Testis (tissue), 3 donors: ENCODE data around the gene SPINK2. TPM values are rescaled to one million over a fixed set of nuclear protein-coding genes. Genes with fewer than 3 reads are reported as not detected.

Experiments
- DNase-seq: peaks from one replicate; pipeline ENCODE4 v3.0.0-alpha.2; 2019
- H3K27ac ChIP-seq, 2 donors: fragments of 200-600 bp; sonication (generic); one replicate each; pipeline ENCODE4 v1.5.1; 2019
- H3K27me3 ChIP-seq: fragments of 200-600 bp; sonication (generic); one replicate; pipeline ENCODE4 v1.5.1; 2019
- H3K36me3 ChIP-seq: fragments of 200-600 bp; sonication (generic); one replicate; pipeline ENCODE4 v1.5.1; 2017; ENCODE audit warnings: low read depth; ENCODE audit errors: missing control alignments
- H3K4me1 ChIP-seq: fragments of 200-600 bp; sonication (generic); one replicate; pipeline ENCODE4 v1.5.1; 2019
- H3K4me3 ChIP-seq, 2 donors: fragments of 200-600 bp; sonication (generic); one replicate each; pipeline ENCODE4 v1.5.1; 2017 to 2019
- H3K9me3 ChIP-seq: fragments of 200-600 bp; sonication (generic); one replicate; pipeline ENCODE4 v1.5.1; 2017
- CTCF ChIP-seq, 3 experiments: fragments of 450-650 bp in 2 of 3; fragments of 200-600 bp in 1 of 3; sonication (generic) in 1 of 3; IDR thresholded peaks; one replicate each; pipeline ENCODE4 v1.5.1; 2016 to 2019; ENCODE audit warnings: antibody characterized with exemption in 3 of 3, mild to moderate bottlenecking in 2 of 3, moderate library complexity in 1 of 3
- POLR2A ChIP-seq: fragments of 450-650 bp; IDR thresholded peaks from one replicate; pipeline ENCODE4 v1.6.1; 2017; ENCODE audit warnings: antibody characterized with exemption, mild to moderate bottlenecking, moderate library complexity
- whole genome bisulfite sequencing, 2 donors: methylation state at CpG; one replicate each; pipeline ENCODE4 v1.1.5; 2018; 5-methylcytosine and 5-hydroxymethylcytosine counted together
- intact Hi-C: fragments of 100-400 bp; cut with DNase I; formaldehyde crosslinking; loops from one replicate; pipeline ENCODE4 v1.15.1; 2023; ENCODE audit warnings: low total_unique reads
- polyA plus RNA-seq: library from polyadenylated mRNA; stranded (reverse); fragments of 350-450 nt; fragmentation: Illumina TruSeq; extraction: RNeasy Lipid Tissue Mini Kit (QIAGEN cat#74804); gene quantifications from one replicate; pipeline ENCODE4 v1.2.3, GENCODE V29; 2014; ENCODE audit warnings: low read depth, low replicate concordance; ENCODE audit not compliant: insufficient read depth
- total RNA-seq, 2 donors: library from RNA; depleted of rRNA; stranded (reverse); fragments of >200 nt; gene quantifications; one replicate each; pipeline ENCODE4 v1.2.3, GENCODE V29; 2016

The SPINK2 gene
- total and polyA plus RNA-seq, 3 donors from 2014 or later = 183 to 633 (median 251) TPM

- H3K36me3 ChIP-seq = no peaks in the 10 kb centered on the region
- no peaks in the 10 kb centered on the region for H3K27me3 ChIP-seq
- no peak overlapping the region for H3K27ac ChIP-seq
- TF ChIP-seq POLR2A (no peak), CTCF (IDR thresholded peaks at IDR 0.05) (no peak)
- H3K9me3 ChIP-seq = no peaks in the 10 kb centered on the region
- H3K4me1 ChIP-seq = no peaks in the 10 kb centered on the region
- WGBS, 2 donors = 75 to 87% methylated on average over 2 of the region's 2 CpGs
- no peak overlapping the region for H3K4me3 ChIP-seq
- intact Hi-C loops = loop anchor here (5.0 kb wide), 1 partner anchor 262 kb away; no protein-coding TSS in a partner anchor
- no peak for DNase-seq
Measured at GRCh38 chr4:56823933-56824600, 2.6 kb upstream of the SPINK2 start.

- Histone ChIP-seq H3K27me3 (no peaks in the 10 kb centered on the region), H3K4me1 (no peaks in the 10 kb centered on the region), H3K9me3 (no peaks in the 10 kb centered on the region), H3K27ac (no peak overlapping the region), H3K4me3 (no peak overlapping the region), H3K36me3 (no peaks in the 10 kb centered on the region)
- TF ChIP-seq POLR2A (no peak), CTCF (IDR thresholded peaks at IDR 0.05) (no peak)
- DNase-seq = no peak
- WGBS, 2 donors = 74 to 76% methylated on average over 1 of the region's 1 CpG
- intact Hi-C loops = no loop called here
Measured at GRCh38 chr4:56818797-56819196, 2.7 kb downstream of the SPINK2 start.

GRCh38 chr4:56817840-56818491 is 3.5 kb downstream of the SPINK2 start:
- TF ChIP-seq CTCF (IDR thresholded peaks at IDR 0.05) (no peak), POLR2A (no peak)
- DNase-seq = no peak
- H3K4me3 ChIP-seq = no peak overlapping the region
- H3K36me3 ChIP-seq = no peaks in the 10 kb centered on the region
- intact Hi-C loops = no loop called here
- no peak overlapping the region for H3K27ac ChIP-seq
- 85 to 86% methylated on average over 5 of the region's 5 CpGs for WGBS, 2 donors
- H3K27me3 ChIP-seq = no peaks in the 10 kb centered on the region
- H3K4me1 ChIP-seq = no peaks in the 10 kb centered on the region
- H3K9me3 ChIP-seq = no peaks in the 10 kb centered on the region

- no peaks in the 10 kb centered on the region for H3K27me3 ChIP-seq
- DNase-seq = no peak
- no peak overlapping the region for H3K4me3 ChIP-seq
- TF ChIP-seq CTCF (IDR thresholded peaks at IDR 0.05) (no peak), POLR2A (no peak)
- WGBS, 2 donors = 80 to 86% methylated on average over 1 of the region's 1 CpG
- H3K4me1 ChIP-seq = no peaks in the 10 kb centered on the region
- H3K9me3 ChIP-seq = no peaks in the 10 kb centered on the region
- intact Hi-C loops = no loop called here
- H3K36me3 ChIP-seq = no peaks in the 10 kb centered on the region
- H3K27ac ChIP-seq = no peak overlapping the region
Measured at GRCh38 chr4:56806666-56807065, 14.8 kb downstream of the SPINK2 start.

GRCh38 chr4:56804551-56804950 is 16.9 kb downstream of the SPINK2 start:
- Histone ChIP-seq H3K36me3 (no peaks in the 10 kb centered on the region), H3K9me3 (no peaks in the 10 kb centered on the region), H3K27ac (no peak overlapping the region), H3K4me3 (no peak overlapping the region), H3K27me3 (no peaks in the 10 kb centered on the region), H3K4me1 (peaks cover 1% of the 10 kb centered on the region)
- no peak for DNase-seq
- 65 to 68% methylated on average over 1 of the region's 1 CpG for WGBS, 2 donors
- TF ChIP-seq POLR2A (no peak), CTCF (IDR thresholded peaks at IDR 0.05) (no peak)
- intact Hi-C loops = no loop called here
